NOMO-1 treated with DMSO at 0.1 percent for 48 hours (cell line): ENCODE data around the gene PIP5K1C.
A peak's percentile ranks its signal among the peaks of the same experiment; 100 is the strongest.
"Not testable (repeated sequence)": the region's sequence is repeated elsewhere in the genome, so short reads cannot be mapped to it uniquely, and the experiment has no call there.

ENCODE experiments used
- DNase-seq: peaks from one replicate; lab custom pipeline; 2025; ENCODE audit not compliant: unreplicated experiment; lab: John Stamatoyannopoulos, UW

Gene PIP5K1C

GRCh38 chr19:3678188-3678587, 22.1 kb downstream of the PIP5K1C start:
- no peak for DNase-seq

GRCh38 chr19:3674784-3675543, 25.3 kb downstream of the PIP5K1C start:
- no peak for DNase-seq

- no peak for DNase-seq
Measured at GRCh38 chr19:3673506-3674439, 26.5 kb downstream of the PIP5K1C start.

DNA sequence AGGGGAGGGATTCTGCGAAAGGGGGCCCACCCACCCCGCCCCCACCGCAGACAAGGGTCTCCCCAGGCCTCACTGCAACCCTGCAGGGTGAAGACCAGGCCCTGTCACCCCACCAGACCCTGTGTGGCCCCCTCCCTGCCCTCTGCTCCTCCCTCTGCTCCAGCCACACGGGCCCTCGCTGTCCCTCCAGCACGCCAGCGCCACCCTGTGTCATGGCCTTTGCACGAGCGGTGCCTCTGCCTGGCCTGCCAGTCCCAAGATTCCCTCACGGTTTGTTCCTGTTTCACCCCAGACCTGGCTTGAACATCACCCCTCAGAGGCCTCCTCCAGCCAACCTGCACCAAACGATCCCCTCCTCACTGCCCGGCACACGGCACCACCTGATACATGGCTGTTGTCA, 27.3 kb downstream of the PIP5K1C start:
- DNase-seq = no peak

DNA sequence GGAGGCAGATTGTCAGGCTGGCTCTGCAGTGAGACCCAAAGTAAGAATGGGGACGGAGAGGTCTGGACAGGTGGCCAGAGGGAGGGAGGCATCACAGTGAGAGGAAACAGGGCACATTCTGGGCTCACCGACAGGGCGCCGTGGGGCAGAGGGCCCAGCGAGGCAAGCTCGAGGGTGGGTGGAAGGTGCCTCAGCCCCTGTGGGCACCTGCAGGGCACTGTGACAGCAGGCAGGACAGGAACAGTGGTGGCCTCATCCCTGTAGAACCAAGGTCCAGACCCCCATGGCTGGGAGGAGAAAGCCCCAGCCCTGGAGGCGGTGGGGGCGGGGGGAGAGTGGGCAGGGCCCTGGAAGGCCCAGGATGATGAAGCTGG, 27.7 kb downstream of the PIP5K1C start:
- no peak for DNase-seq

DNA sequence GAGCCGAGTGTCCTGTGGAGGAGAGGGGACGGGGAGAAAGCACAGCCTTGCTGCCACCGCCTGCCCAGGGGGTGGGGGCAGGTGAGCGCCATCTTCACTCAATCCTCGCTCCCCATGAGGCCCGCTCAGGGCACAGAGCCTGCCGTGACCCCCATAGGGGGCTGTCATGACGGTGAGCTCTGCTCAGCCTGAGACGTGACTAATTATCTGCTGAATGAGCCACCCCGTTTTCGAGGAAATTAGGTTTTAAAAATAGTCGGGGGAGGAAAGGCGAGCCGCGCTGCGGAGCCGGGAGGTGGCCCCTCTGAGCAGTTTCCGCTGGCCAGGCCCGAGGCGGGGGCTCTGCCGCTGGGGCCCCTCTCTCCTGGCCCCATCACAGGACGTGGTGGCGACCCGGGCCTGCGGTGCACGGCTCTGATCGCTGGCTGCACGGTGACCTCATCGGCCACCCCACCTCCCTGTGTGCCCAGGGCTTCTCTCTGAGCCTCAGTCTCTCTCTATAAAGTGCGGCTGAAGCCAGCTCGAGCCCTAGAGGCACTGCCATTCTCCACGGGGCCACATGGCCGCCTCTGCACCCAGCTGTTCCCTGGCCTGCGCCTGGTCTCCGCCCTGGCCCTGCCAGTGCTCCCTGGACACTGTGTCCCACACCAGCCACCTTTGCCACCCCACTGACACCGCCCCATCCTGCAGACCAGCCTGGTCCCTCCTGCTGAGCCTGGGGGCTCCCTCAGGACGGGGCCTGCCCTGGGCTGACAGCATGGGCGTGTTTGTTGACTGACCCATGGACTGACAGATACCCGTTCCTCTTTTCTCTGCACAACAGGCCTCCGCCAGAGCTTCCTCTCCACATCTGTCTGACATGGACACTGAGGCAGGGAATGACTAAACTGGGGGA, 28.3 kb downstream of the PIP5K1C start:
- DNase-seq = no peak

GRCh38 chr19:3670796-3671679, 29.2 kb downstream of the PIP5K1C start:
- DNase-seq = no peak

- no peak for DNase-seq
Measured at GRCh38 chr19:3669947-3670795, 30.1 kb downstream of the PIP5K1C start.

DNA sequence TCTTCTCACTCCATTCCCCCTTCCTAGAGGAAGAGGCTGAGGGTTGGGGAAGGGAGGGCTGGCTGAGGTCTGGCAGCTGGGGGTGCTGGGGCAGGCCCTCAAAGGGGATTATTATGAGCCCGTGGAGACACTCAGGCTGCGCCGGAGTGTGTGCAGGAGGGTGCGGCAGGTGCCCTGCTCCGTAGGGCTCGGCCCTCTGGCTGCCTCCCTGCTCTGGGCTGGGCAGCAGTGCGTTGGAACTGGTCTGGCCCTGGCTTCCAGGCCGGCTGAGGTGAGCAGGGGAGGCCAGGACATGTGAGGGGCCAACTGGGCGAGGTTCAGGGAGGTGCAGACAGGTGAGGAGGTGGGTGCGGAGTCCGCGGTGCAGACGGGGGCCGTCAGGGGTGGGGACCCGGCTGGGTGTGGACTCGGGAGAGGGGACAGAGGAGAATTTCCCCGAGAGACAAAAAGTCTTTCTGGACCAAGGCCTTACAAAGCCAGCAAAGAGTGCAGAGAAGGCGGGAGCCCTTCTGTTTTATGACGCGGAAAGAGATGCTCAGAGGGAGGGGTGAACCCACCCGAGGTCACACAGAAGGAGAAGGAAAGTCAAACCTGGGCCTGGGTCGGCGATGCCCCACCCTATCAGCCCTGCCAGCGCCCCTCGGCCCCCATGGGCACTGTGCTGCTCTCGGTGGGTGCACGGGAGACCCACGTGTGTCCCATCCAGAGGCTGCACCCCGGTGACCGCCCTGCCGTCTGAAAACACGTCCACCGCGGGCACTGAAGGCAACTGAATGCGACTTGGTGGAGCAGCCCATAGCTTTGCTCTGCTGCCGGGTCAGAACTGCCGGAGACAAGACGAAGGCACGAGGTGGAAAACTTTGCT, 31.0 kb downstream of the PIP5K1C start:
- no peak for DNase-seq

DNA sequence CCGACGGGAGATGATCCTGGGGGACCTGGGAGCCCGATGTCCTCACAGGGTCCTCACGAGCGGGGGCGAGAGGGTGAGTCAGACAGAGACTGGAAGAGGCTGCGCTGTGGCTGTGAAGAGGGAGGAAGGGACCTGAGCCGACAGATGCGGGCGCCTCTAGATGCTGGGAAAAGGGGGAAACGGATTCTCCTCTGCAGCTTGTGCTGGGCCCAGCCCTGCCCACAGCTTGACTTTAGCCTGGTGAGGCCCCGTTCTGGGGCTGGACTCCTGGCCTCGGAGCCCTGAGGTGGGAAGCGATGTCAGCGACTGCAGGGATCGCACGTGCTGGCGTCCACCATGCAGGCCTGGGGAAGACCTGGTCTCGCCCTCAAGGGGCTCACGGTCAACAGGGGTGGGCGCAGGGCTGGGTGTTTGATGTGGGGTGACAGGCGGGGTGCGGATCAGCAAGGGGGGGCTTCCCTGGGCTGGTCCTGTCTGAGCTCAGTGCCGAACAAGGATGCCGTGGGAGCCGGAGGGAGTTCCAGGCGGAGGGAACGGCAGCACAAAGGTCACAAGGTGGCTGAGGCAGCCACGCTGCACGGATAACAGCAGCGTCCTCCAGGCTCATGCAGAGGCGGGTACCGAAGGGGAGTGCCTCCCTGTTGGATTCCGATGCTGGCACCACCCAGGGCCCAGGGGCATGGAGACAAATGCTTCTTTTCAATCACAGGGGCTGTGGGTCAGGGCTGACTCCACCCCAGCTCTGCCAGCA, 31.8 kb downstream of the PIP5K1C start:
- DNase-seq = no peak

DNA sequence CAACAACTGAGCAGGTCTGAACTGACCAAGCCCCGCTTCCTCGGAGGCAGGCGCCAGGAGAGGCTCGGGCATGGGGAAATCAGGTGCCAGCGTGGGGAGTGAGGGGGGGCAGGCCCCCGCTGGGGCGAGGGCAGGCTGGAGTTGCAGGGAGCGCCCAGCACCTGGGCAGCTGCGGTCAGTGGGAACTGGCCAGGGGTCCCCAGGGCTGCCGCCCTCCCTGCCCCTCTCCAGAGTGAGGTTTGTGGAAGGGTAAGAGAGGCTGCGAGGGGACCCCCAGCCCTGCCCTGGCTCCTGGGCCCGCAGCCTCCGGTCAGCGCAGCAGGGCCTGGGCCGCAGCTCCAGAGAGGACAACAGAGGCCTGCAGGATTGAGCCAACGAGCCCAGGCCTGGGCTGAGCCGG, 32.5 kb downstream of the PIP5K1C start:
- DNase-seq = no peak

GRCh38 chr19:3667037-3667638, 33.1 kb downstream of the PIP5K1C start:
- DNase-seq = no peak

DNA sequence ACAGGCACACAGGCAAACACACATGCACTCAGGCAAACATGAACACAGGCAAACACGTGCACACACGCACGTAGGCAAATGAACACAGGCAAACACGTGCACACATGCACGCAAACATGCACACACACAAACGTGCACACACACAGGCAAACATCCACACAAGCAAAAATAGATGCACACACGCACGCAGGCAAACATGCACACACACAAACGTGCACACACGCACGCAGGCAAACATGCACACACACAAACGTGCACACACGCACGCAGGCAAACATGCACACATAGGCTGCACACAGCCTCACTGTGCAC, 33.8 kb downstream of the PIP5K1C start:
- DNase-seq = not testable (repeated sequence)

DNA sequence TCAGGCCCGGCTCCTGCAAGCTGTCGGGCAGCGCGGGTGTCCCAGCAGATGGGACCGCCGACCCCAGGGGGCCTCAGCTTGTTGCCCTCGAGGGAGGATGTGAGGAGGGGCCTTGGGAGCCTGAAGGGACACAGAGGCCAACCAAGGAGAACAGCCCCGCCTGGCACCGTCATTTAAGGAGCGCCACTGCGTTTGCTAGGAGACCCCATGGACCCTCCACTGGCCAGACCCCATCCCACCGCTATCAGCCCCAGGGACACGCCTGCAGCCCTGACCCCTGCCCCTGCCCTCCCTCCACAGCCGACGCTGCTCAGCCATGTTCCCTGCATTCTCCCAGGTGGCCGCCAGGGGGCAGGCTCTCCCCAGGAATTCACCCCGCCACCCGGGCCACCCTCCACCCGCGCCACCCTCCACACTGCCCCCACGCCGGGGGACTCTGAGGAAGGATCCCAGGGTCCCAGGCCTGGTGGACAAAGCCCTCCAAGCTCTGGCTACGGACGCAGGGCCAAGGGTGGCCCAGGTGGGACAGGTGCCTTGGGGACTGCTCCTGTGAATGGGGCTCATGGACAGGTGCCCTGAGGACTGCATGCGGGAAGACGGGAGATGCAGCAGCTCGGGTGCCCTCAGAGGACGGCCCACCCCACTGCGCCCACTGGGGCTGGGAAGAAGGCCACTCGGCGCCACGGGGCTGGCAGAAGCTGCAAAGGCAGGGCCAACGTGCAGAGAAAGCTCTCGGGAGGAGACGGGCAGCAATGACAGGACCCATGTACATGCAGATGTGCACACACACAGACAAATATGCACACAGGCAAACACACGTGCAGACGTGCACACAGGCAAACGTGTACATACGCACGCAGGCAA, 34.4 kb downstream of the PIP5K1C start:
- DNase-seq = peak; percentile 16

DNA sequence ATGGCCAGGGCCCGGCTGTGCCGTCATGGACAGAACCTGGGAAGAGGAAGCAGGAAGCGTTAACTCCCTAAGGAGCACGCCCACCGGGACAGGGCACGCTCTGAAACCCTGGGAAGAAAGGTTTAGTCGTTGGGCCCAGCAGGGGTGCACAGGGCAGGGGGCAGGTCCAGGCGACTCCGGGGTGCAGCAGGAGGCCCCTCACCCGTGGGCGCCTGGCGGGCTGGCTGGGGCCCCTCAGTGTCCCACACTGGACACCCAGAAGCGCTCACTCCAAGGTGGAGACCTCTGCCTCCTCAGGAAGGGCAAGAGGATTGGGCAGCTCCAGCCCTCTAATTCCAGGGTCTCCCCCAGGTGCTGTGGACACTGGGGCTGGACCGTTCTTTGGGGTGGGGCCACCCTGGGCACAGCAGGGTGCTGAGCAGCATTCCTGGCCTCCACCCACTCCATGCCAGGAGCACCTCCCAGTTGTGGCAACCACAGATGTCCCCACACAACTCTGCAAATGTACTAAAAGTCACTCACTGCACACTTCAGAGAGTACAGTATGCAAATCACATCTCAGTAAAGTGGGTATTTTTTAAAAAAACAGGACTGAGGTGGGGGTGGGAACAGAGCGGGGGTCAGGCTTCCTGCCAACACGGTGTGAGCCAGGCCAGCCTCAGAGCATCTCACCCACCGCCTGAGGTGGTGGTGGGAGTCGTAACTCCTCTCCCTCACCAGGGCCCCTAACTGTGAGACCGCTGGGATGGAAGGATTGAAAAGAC, 35.2 kb downstream of the PIP5K1C start:
- no peak for DNase-seq

- DNase-seq = no peak
Measured at GRCh38 chr19:3663838-3664237, 36.4 kb downstream of the PIP5K1C start.
